H1 (cell line): ENCODE results near the gene SNX2.

ENCODE experiments used
- CBX8 ChIP-seq: fragments of 300-800, 300-1000 bp; sonication (generic); IDR thresholded peaks from 2 replicates; pipeline ENCODE4 v1.7.1; 2016; ENCODE audit warnings: low read depth, low read length, borderline replicate concordance
- CTCF ChIP-seq, 3 experiments: IDR thresholded peaks; 1 replicate in 2 of 3; 2 replicates in 1 of 3; pipeline versions ENCODE4 v1.5.1 to v1.6.1; 2011; ENCODE audit warnings: low read length in 3 of 3, mild to moderate bottlenecking in 3 of 3, inconsistent platforms in 2 of 3, low read depth in 1 of 3, moderate library complexity in 1 of 3; ENCODE audit not compliant: insufficient read depth in 1 of 3; ENCODE audit errors: control extremely low read depth in 1 of 3
- EP300 ChIP-seq, 2 experiments: IDR thresholded peaks; 1 replicate in 1 of 2; 2 replicates in 1 of 2; pipeline ENCODE4 v1.6.1; 2011 to 2012; ENCODE audit warnings: low read depth in 2 of 2, low read length in 2 of 2, mild to moderate bottlenecking in 2 of 2, borderline replicate concordance in 1 of 2, inconsistent platforms in 1 of 2, moderate library complexity in 1 of 2
- POLR2AphosphoS5 ChIP-seq: IDR thresholded peaks from 2 replicates; pipeline ENCODE4 v1.6.1; 2011; ENCODE audit warnings: low read depth, low read length
- RFX5 ChIP-seq: IDR thresholded peaks from 2 replicates; pipeline ENCODE4 v1.6.1; 2011; ENCODE audit warnings: low read depth, low read length, improper control_type of control experiment, borderline replicate concordance
- SIN3A ChIP-seq, 2 experiments: IDR thresholded peaks in 1 of 2; conservative IDR thresholded peaks in 1 of 2; 2 replicates each; pipeline ENCODE4 v1.6.1; 2011 to 2012; ENCODE audit warnings: low read length in 2 of 2, improper control_type of control experiment in 1 of 2, low read depth in 1 of 2, mild to moderate bottlenecking in 1 of 2
- SRF ChIP-seq: IDR thresholded peaks from 2 replicates; pipeline ENCODE4 v1.6.1; 2011; ENCODE audit warnings: mild to moderate bottlenecking, low read depth, low read length, moderate library complexity

- TF ChIP-seq CBX8 (no peak), RFX5 (no peak), SIN3A (conservative IDR thresholded peaks at IDR 0.05 in 1 of 2, IDR thresholded peaks at IDR 0.05 in 1 of 2; ENCODE audit: low read depth in 1 of 2, low read length in 2 of 2) (no peak), POLR2AphosphoS5 (no peak), CTCF (IDR thresholded peaks at IDR 0.05; ENCODE audit: control extremely low read depth in 1 of 3, insufficient read depth in 1 of 3, low read depth in 1 of 3, low read length in 3 of 3) (no peak), EP300 (IDR thresholded peaks at IDR 0.05; ENCODE audit: borderline replicate concordance in 1 of 2, low read depth in 2 of 2, low read length in 2 of 2) (no peak), SRF (no peak)
Observed at GRCh38 chr5:122745597-122745996, 29.3 kb upstream of the SNX2 start.
